CD14-positive monocyte (primary cell): ENCODE results near the gene CLEC19A. TPM values are rescaled to one million over a fixed set of nuclear protein-coding genes. Genes with fewer than 3 reads are reported as not detected.

Experiments
- DNase-seq, 3 donors: peaks; one replicate each; pipeline ENCODE4 v3.0.0-alpha.2; 2011 to 2022
- H2AFZ ChIP-seq: 2 replicates; pipeline ENCODE4 v1.6.0; 2012; ENCODE audit warnings: mild to moderate bottlenecking, low read depth, low read length, inconsistent platforms; ENCODE audit not compliant: insufficient read depth, poor library complexity, severe bottlenecking
- H3K27ac ChIP-seq, 2 donors: 1 replicate in 1 of 2; 2 replicates in 1 of 2; pipeline ENCODE4 v1.5.1; 2012 to 2013; ENCODE audit warnings: low read length in 2 of 2, control low read depth in 1 of 2, inconsistent platforms in 1 of 2, low read depth in 1 of 2, mild to moderate bottlenecking in 1 of 2
- H3K27me3 ChIP-seq, 2 donors: one replicate each; pipeline versions ENCODE4 v1.6.0 to v1.6.1; 2011 to 2013; ENCODE audit warnings: low read length in 2 of 2; ENCODE audit not compliant: control insufficient read depth in 2 of 2, insufficient read depth in 2 of 2
- H3K36me3 ChIP-seq, 2 donors: replicated peaks in 1 of 2; 1 replicate in 1 of 2; 2 replicates in 1 of 2; pipeline versions ENCODE4 v1.5.1 to v1.6.1; 2012 to 2013; ENCODE audit warnings: low read length in 2 of 2, control low read depth in 1 of 2, inconsistent platforms in 1 of 2, mild to moderate bottlenecking in 1 of 2; ENCODE audit not compliant: insufficient read depth in 2 of 2, control insufficient read depth in 1 of 2
- H3K4me1 ChIP-seq, 2 donors: 1 replicate in 1 of 2; 2 replicates in 1 of 2; pipeline versions ENCODE4 v1.5.1 to v1.6.1; 2012 to 2013; ENCODE audit warnings: low read length in 2 of 2, control low read depth in 1 of 2, inconsistent platforms in 1 of 2, mild to moderate bottlenecking in 1 of 2, moderate library complexity in 1 of 2; ENCODE audit not compliant: insufficient read depth in 2 of 2, control insufficient read depth in 1 of 2
- H3K4me2 ChIP-seq: replicated peaks from 2 replicates; pipeline ENCODE3; 2012; ENCODE audit warnings: low read length, moderate library complexity, mild to moderate bottlenecking; ENCODE audit not compliant: poor library complexity, severe bottlenecking; ENCODE audit errors: extremely low read depth
- H3K4me3 ChIP-seq, 3 experiments: fragments of 200-600 bp in 1 of 3; sonication (generic) in 1 of 3; replicated peaks in 1 of 3; 1 replicate in 2 of 3; 2 replicates in 1 of 3; pipeline ENCODE4 v1.5.1; 2011 to 2013; ENCODE audit warnings: low read length in 3 of 3, mild to moderate bottlenecking in 3 of 3, control low read depth in 2 of 3, low read depth in 2 of 3, inconsistent platforms in 1 of 3, moderate library complexity in 1 of 3
- H3K79me2 ChIP-seq: 2 replicates; pipeline ENCODE4 v1.6.0; 2012; ENCODE audit warnings: mild to moderate bottlenecking, control low read depth, inconsistent platforms, low read length, moderate library complexity; ENCODE audit not compliant: insufficient read depth
- H3K9ac ChIP-seq: 2 replicates; pipeline ENCODE4 v1.6.0; 2017; ENCODE audit warnings: low read length, mild to moderate bottlenecking; ENCODE audit not compliant: insufficient read depth, poor library complexity, severe bottlenecking
- H3K9me3 ChIP-seq, 2 donors: replicated peaks in 1 of 2; 1 replicate in 1 of 2; 2 replicates in 1 of 2; pipeline versions ENCODE4 v1.5.1 to v1.6.1; 2012 to 2013; ENCODE audit warnings: low read length in 2 of 2, control low read depth in 1 of 2; ENCODE audit not compliant: control insufficient read depth in 1 of 2, insufficient read depth in 1 of 2
- H4K20me1 ChIP-seq: 2 replicates; pipeline ENCODE4 v1.6.0; 2012; ENCODE audit warnings: mild to moderate bottlenecking, low read length, control low read depth, moderate library complexity; ENCODE audit not compliant: insufficient read depth
- H3K27ac Mint-ChIP-seq, 7 donors: one replicate each; pipeline ENCODE4 v1.8.0; 2020; ENCODE audit warnings: mild to moderate bottlenecking in 7 of 7, mixed read lengths in 7 of 7, moderate library complexity in 6 of 7, inconsistent platforms in 2 of 7
- H3K27me3 Mint-ChIP-seq, 3 donors: one replicate each; pipeline ENCODE4 v1.8.0; 2021 to 2022; ENCODE audit warnings: low read depth in 3 of 3, mild to moderate bottlenecking in 3 of 3, mixed read lengths in 3 of 3, moderate library complexity in 3 of 3, inconsistent platforms in 1 of 3
- H3K36me3 Mint-ChIP-seq, 2 donors: one replicate each; pipeline ENCODE4 v1.8.0; 2020; ENCODE audit warnings: mixed read lengths in 2 of 2, inconsistent platforms in 1 of 2, mild to moderate bottlenecking in 1 of 2
- H3K4me1 Mint-ChIP-seq: one replicate; pipeline ENCODE4 v1.8.0; 2020; ENCODE audit warnings: mild to moderate bottlenecking, mixed read lengths
- H3K4me3 Mint-ChIP-seq, 2 donors: one replicate each; pipeline ENCODE4 v1.8.0; 2020; ENCODE audit warnings: mild to moderate bottlenecking in 2 of 2, mixed read lengths in 2 of 2, moderate library complexity in 1 of 2
- H3K9me3 Mint-ChIP-seq, 7 donors: one replicate each; pipeline ENCODE4 v1.8.0; 2020 to 2022; ENCODE audit warnings: mixed read lengths in 7 of 7, mild to moderate bottlenecking in 6 of 7, moderate library complexity in 6 of 7, inconsistent platforms in 2 of 7
- CTCF ChIP-seq: fragments of 200-600 bp; IDR thresholded peaks from one replicate; pipeline ENCODE4 v1.8.0; 2022; ENCODE audit warnings: antibody characterized with exemption, mild to moderate bottlenecking
- WGBS: methylation state at CpG from one replicate; pipeline ENCODE4 v1.1.5; 2013; ENCODE audit warnings: missing lambda C conversion rate; ENCODE audit not compliant: insufficient coverage; 5-methylcytosine and 5-hydroxymethylcytosine counted together
- intact Hi-C, 2 donors: fragments of 100-400 bp; cut with micrococcal nuclease; formaldehyde crosslinking; loops; one replicate each; pipeline versions ENCODE4 v1.15.0 to v1.15.1; 2023
- polyA plus RNA-seq, 3 donors: library from polyadenylated mRNA; depleted of rRNA in 1 of 3; unstranded in 2 of 3; stranded (reverse) in 1 of 3; fragments of 300-500 nt in 2 of 3; fragments of >200 nt in 1 of 3; fragmentation: Illumina TruSeq in 2 of 3; gene quantifications; 1 replicate in 2 of 3; 2 replicates in 1 of 3; pipeline ENCODE4 v1.2.3, GENCODE V29; 2012 to 2021

CLEC19A gene
- polyA plus RNA-seq, 3 donors: not detected

- Histone ChIP-seq H3K79me2 (no peaks in the 10 kb centered on the region), H3K9ac (no peak overlapping the region), H3K9me3 (peaks cover 23 to 27% of the 10 kb centered on the region in 2 donors), H3K36me3 (no peaks in the 10 kb centered on the region), H3K4me1 (peaks cover 0 to under 1% of the 10 kb centered on the region in 2 donors), H3K4me3 (no peak overlapping the region), H2AFZ (no peak overlapping the region), H3K27me3 (peaks cover 0 to 3% of the 10 kb centered on the region in 2 donors), H3K27ac (no peak overlapping the region), H4K20me1 (no peaks in the 10 kb centered on the region), H3K4me2 (no peak overlapping the region)
- Mint-ChIP-seq H3K9me3 (peaks cover 18 to 35% (median 26%) of the 10 kb centered on the region in 7 donors), H3K4me3 (no peak overlapping the region), H3K27ac (no peak overlapping the region), H3K4me1 (peaks cover 3% of the 10 kb centered on the region), H3K36me3 (no peaks in the 10 kb centered on the region), H3K27me3 (peaks cover 0 to 11% (median 9%) of the 10 kb centered on the region in 3 donors)
- no peak for TF ChIP-seq CTCF
- intact Hi-C loops: no loop called here
- 68% methylated on average over 3 of the region's 4 CpGs for WGBS
- no peak for DNase-seq
Measured at GRCh38 chr16:19264123-19264673, 21.3 kb upstream of the CLEC19A start.

- Histone ChIP-seq H3K4me1 (peaks cover 0 to 2% of the 10 kb centered on the region in 2 donors), H3K79me2 (no peaks in the 10 kb centered on the region), H3K9me3 (peaks cover 28 to 35% of the 10 kb centered on the region in 2 donors), H3K27me3 (peaks cover 0 to 3% of the 10 kb centered on the region in 2 donors), H3K4me3 (no peak overlapping the region), H4K20me1 (no peaks in the 10 kb centered on the region), H3K36me3 (no peaks in the 10 kb centered on the region), H2AFZ (no peak overlapping the region), H3K27ac (no peak overlapping the region), H3K4me2 (no peak overlapping the region), H3K9ac (no peak overlapping the region)
- no peak for TF ChIP-seq CTCF
- Mint-ChIP-seq H3K27me3 (peaks cover 0 to 5% (median 3%) of the 10 kb centered on the region in 3 donors), H3K4me3 (no peak overlapping the region), H3K36me3 (no peaks in the 10 kb centered on the region), H3K4me1 (peaks cover 3% of the 10 kb centered on the region), H3K27ac (no peak overlapping the region), H3K9me3 (peaks cover 19 to 36% (median 30%) of the 10 kb centered on the region in 7 donors)
- 93% methylated on average over 3 of the region's 9 CpGs for WGBS
- intact Hi-C loops: no loop called here
- no peak for DNase-seq
Measured at GRCh38 chr16:19265380-19265930, 20.1 kb upstream of the CLEC19A start.
